Breast epithelium (tissue), 4 donors: Measurements from ENCODE around the gene TIAM1. TPM values are rescaled to one million over a fixed set of nuclear protein-coding genes. Genes with fewer than 3 reads are reported as not detected.

Source experiments
- DNase-seq, 2 donors: peaks; one replicate each; pipeline ENCODE4 v3.0.0-alpha.2; 2019; ENCODE audit warnings: low spot score in 2 of 2
- H3K27ac ChIP-seq, 2 donors: fragments of 200-600 bp; sonication (generic) in 1 of 2; one replicate each; pipeline ENCODE4 v1.5.1; 2016 to 2019; ENCODE audit warnings: mild to moderate bottlenecking in 1 of 2
- H3K27me3 ChIP-seq, 2 donors: fragments of 200-600 bp; sonication (generic) in 1 of 2; one replicate each; pipeline versions ENCODE4 v1.5.1 to v1.6.0; 2017 to 2019; ENCODE audit warnings: control low read depth in 1 of 2, mild to moderate bottlenecking in 1 of 2
- H3K36me3 ChIP-seq: fragments of 200-600 bp; one replicate; pipeline ENCODE4 v1.5.1; 2019
- H3K4me1 ChIP-seq, 2 donors: fragments of 200-600 bp; sonication (generic); one replicate each; pipeline ENCODE4 v1.5.1; 2016 to 2019; ENCODE audit warnings: control low read depth in 1 of 2
- H3K4me3 ChIP-seq, 3 donors: fragments of 200-600 bp; sonication (generic); 1 replicate in 2 of 3; 2 replicates in 1 of 3; pipeline ENCODE4 v1.5.1; 2016 to 2019; ENCODE audit warnings: mild to moderate bottlenecking in 3 of 3, moderate library complexity in 2 of 3
- H3K9me3 ChIP-seq, 2 donors: fragments of 200-600 bp; sonication (generic) in 1 of 2; one replicate each; pipeline ENCODE4 v1.5.1; 2016 to 2019; ENCODE audit warnings: control low read depth in 1 of 2
- POLR2A ChIP-seq: fragments of 450-650 bp; IDR thresholded peaks from one replicate; pipeline ENCODE4 v1.6.1; 2016; ENCODE audit warnings: antibody characterized with exemption, mild to moderate bottlenecking, moderate library complexity
- POLR2AphosphoS5 ChIP-seq, 3 donors: sonication (generic); formaldehyde crosslinking; IDR thresholded peaks; one replicate each; pipeline ENCODE4 v1.6.1; 2017; ENCODE audit warnings: antibody characterized with exemption in 3 of 3
- intact Hi-C: fragments of 100-400 bp; cut with DNase I; formaldehyde crosslinking; loops from one replicate; pipeline ENCODE4 v1.15.1; 2023; ENCODE audit warnings: low total_unique reads
- total RNA-seq, 3 donors: library from RNA; depleted of rRNA; stranded (reverse); fragments of >200 nt; gene quantifications; one replicate each; pipeline ENCODE4 v1.1.0, GENCODE V29; 2016
- TF ChIP-seq, protein P1 (sequence below), 3 donors: fragments of 450-650 bp; IDR thresholded peaks; one replicate each; pipeline ENCODE4 v1.5.1; 2016 to 2017; ENCODE audit warnings: antibody characterized with exemption in 3 of 3, mild to moderate bottlenecking in 3 of 3, moderate library complexity in 3 of 3

TIAM1 gene
- total RNA-seq, 3 donors from 2014 or later = 10.6 to 17.7 (median 11.8) TPM

DNA sequence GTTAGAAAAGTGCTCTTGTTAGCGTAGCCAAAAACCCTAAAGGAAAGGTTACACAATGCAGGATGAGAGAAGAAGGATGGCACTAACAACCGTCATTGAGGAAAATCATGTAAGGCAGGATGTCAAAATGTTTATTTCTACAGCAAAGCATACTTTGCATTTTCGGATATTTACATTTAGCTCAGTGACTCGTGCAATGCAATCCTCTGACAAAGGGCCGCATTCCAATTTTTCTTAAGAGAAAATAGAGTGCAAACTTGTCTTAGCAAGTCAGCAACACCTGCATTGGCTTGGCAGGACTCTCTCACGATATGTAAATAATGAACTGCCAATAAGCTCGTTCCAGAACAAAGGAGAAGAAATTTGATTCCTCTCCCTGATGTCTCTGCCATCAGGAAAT, 33.3 kb downstream of the TIAM1 start:
- Histone ChIP-seq H3K36me3 (no peaks in the 10 kb centered on the region), H3K27ac (no peak overlapping the region), H3K9me3 (no peaks in the 10 kb centered on the region), H3K4me3 (no peak overlapping the region), H3K27me3 (no peaks in the 10 kb centered on the region), H3K4me1 (no peaks in the 10 kb centered on the region)
- intact Hi-C loops = no loop called here
- no peak for DNase-seq
- TF ChIP-seq POLR2A = no peak
- TF ChIP-seq POLR2AphosphoS5 (IDR thresholded peaks at IDR 0.05) = no peak
- TF ChIP-seq, protein P1, sequence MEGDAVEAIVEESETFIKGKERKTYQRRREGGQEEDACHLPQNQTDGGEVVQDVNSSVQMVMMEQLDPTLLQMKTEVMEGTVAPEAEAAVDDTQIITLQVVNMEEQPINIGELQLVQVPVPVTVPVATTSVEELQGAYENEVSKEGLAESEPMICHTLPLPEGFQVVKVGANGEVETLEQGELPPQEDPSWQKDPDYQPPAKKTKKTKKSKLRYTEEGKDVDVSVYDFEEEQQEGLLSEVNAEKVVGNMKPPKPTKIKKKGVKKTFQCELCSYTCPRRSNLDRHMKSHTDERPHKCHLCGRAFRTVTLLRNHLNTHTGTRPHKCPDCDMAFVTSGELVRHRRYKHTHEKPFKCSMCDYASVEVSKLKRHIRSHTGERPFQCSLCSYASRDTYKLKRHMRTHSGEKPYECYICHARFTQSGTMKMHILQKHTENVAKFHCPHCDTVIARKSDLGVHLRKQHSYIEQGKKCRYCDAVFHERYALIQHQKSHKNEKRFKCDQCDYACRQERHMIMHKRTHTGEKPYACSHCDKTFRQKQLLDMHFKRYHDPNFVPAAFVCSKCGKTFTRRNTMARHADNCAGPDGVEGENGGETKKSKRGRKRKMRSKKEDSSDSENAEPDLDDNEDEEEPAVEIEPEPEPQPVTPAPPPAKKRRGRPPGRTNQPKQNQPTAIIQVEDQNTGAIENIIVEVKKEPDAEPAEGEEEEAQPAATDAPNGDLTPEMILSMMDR (IDR thresholded peaks at IDR 0.05) = no peak

DNA sequence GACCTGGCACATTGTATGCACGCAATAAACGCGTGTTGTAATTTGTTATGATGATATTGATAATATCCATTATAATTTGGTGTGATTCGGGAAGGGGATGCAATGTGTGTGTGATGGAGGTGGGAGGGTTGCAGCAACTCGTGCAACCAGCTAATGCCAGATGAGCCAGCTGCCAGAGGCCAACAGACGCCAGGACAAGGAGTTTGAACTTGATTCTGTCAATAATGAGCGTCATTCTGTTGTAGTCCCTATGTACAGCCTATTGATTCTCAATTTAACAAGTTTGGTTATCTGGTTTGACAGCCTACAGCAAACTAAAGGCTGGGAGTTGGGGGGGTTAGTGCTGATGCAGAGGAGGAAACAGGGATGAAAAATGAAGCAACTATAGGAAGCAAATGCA, 35.5 kb downstream of the TIAM1 start:
- no peak for DNase-seq
- intact Hi-C loops = no loop called here
- Histone ChIP-seq H3K27ac (no peak overlapping the region), H3K4me1 (no peaks in the 10 kb centered on the region), H3K36me3 (no peaks in the 10 kb centered on the region), H3K9me3 (no peaks in the 10 kb centered on the region), H3K4me3 (no peak overlapping the region), H3K27me3 (no peaks in the 10 kb centered on the region)
- TF ChIP-seq, protein P1 (IDR thresholded peaks at IDR 0.05) = no peak
- no peak for TF ChIP-seq POLR2A
- TF ChIP-seq POLR2AphosphoS5 (IDR thresholded peaks at IDR 0.05) = no peak

DNA sequence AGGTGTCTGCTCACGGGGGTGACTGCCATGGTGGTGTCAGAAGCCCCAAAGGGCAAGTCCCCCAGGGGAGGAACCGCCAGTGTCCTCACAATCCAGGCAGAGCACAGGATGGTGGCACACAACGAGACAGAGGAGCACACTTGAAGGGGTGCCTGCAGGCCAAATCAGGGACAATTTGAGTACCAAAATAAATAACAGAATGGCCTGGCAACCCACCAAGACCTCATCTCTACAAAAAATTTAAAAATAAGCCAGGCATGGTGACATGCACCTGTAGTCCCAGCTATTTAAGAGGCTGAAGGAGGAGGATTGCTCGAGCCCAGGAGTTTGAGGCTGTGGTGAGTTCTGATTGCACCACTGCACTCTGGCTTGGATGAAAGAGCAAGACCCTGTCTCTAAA, 38.2 kb downstream of the TIAM1 start:
- TF ChIP-seq POLR2A (no peak), POLR2AphosphoS5 (IDR thresholded peaks at IDR 0.05) (no peak)
- TF ChIP-seq, protein P1 (IDR thresholded peaks at IDR 0.05) = no peak
- Histone ChIP-seq H3K36me3 (no peaks in the 10 kb centered on the region), H3K4me3 (no peak overlapping the region), H3K27ac (no peak overlapping the region), H3K27me3 (no peaks in the 10 kb centered on the region), H3K9me3 (no peaks in the 10 kb centered on the region), H3K4me1 (no peaks in the 10 kb centered on the region)
- intact Hi-C loops = no loop called here
- no peak for DNase-seq

DNA sequence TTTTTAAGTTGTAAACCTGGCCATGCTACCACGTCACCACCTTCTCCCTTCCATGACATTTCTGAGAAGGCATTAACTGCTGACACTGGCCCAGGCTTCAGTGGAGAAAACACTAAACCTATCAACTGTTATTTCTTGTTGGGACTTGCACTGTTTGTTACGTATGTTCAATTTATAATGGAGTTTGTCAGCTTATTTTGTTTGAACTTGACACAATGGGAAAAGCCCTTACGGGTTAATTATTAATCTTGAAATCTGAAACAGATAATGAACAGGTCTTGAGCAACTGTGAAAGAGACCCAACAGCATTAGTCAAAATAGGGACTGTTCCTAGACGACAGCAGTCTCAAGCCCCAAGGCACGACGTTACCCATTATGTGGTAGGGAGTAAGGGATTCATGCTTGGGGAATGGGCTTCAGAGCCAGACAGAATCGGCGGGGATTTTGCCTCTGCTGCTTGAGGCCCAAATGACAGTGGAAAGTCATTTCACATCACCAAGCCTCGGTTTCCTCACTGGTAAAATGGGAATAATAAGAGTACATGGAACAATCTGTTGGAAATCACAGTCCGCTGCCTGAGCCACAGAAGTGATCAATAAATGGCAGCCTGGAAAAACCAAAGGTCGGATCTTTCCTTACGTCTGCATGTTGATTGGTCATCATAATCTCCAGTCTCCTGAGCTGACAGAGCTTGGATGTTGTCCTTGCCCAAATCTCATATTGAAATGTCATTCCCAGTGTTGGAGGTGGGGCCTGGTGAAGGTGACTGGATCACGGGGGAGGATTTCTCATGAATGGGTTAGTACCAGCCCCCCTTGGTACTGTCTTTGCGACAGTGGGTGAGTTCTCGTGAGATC, 44.5 kb downstream of the TIAM1 start:
- no peaks in the 10 kb centered on the region for H3K9me3 ChIP-seq
- H3K27ac ChIP-seq = no peak overlapping the region
- H3K27me3 ChIP-seq = no peaks in the 10 kb centered on the region
- DNase-seq = no peak
- H3K36me3 ChIP-seq = no peaks in the 10 kb centered on the region
- TF ChIP-seq POLR2A (no peak), POLR2AphosphoS5 (IDR thresholded peaks at IDR 0.05) (no peak)
- TF ChIP-seq, protein P1 (IDR thresholded peaks at IDR 0.05) = no peak
- H3K4me3 ChIP-seq = no peak overlapping the region
- intact Hi-C loops = no loop called here
- no peaks in the 10 kb centered on the region for H3K4me1 ChIP-seq

DNA sequence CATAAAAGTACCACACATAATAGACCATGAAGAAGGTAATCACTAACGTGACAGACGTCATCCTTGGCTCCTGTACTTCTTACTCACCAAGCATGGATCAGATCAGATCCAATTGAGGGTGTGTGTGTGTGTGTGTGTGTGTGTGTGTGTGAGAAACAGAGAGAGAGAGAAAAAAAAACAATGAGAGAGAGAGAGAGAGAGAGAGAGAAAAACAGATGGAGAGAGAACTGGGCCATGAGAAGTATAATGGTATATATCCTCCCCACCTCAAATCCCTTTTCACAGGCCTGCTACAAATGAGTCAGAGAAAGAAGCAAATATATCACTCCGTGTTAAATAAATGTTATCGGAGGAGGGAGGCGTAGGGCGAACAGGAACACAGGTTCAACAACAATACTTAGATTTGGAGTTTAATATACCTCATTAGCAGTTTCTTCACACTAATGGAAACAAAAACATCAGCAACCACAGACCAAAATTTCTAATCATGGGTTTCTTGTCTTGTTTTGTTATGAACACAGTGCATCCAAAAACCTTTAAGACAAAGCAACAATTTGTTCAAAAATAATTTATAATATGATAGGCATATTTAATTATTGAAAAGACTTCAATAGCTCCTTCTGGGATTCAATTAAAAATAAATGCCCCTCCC, 45.3 kb downstream of the TIAM1 start:
- Histone ChIP-seq H3K36me3 (no peaks in the 10 kb centered on the region), H3K27me3 (no peaks in the 10 kb centered on the region), H3K27ac (no peak overlapping the region), H3K9me3 (no peaks in the 10 kb centered on the region), H3K4me1 (no peaks in the 10 kb centered on the region), H3K4me3 (no peak overlapping the region)
- TF ChIP-seq, protein P1 (IDR thresholded peaks at IDR 0.05) = no peak
- no peak for TF ChIP-seq POLR2A
- no peak for TF ChIP-seq POLR2AphosphoS5 (IDR thresholded peaks at IDR 0.05)
- DNase-seq = no peak
- intact Hi-C loops = no loop called here
